CMK (cell line): Measurements from ENCODE around the gene CIRBP.

Source experiments
- DNase-seq: peaks from one replicate; pipeline ENCODE4 v3.0.0-alpha.2; 2010; ENCODE audit warnings: low read depth

CIRBP gene

GRCh38 chr19:1280636-1281568 is 11.8 kb downstream of the CIRBP start:
- DNase-seq, result no peak

- no peak for DNase-seq
These were observed 12.6 kb downstream of the CIRBP start for GRCh38 chr19:1281569-1282287.

GRCh38 chr19:1282588-1283206 is 13.6 kb downstream of the CIRBP start:
- DNase-seq, result no peak

- DNase-seq, result no peak
These were observed 14.2 kb downstream of the CIRBP start for GRCh38 chr19:1283207-1283916.

GRCh38 chr19:1283917-1284292 is 14.8 kb downstream of the CIRBP start:
- DNase-seq, result no peak

GRCh38 chr19:1284293-1284978 is 15.3 kb downstream of the CIRBP start:
- DNase-seq, result no peak

GRCh38 chr19:1284979-1285736 is 16.0 kb downstream of the CIRBP start:
- DNase-seq, result no peak

GRCh38 chr19:1285737-1286360 is 16.7 kb downstream of the CIRBP start, which contains the start of gene EFNA2:
Gene EFNA2 (plus strand): TSS chr19:1285873. CDS start chr19:1286169, 296 bp downstream.
- no peak for DNase-seq

- no peak for DNase-seq
These were observed 17.6 kb downstream of the CIRBP start for GRCh38 chr19:1286487-1287353.

GRCh38 chr19:1287354-1288225 is 18.5 kb downstream of the CIRBP start:
- DNase-seq, result no peak

- no peak for DNase-seq
These were observed 19.1 kb downstream of the CIRBP start for GRCh38 chr19:1288226-1288612.

GRCh38 chr19:1288833-1289685 is 19.9 kb downstream of the CIRBP start:
- no peak for DNase-seq

- DNase-seq, result no peak
These were observed 20.5 kb downstream of the CIRBP start for GRCh38 chr19:1289686-1290025.

- DNase-seq, result no peak
These were observed 21.1 kb downstream of the CIRBP start for GRCh38 chr19:1290196-1290702.

- no peak for DNase-seq
These were observed 21.8 kb downstream of the CIRBP start for GRCh38 chr19:1290703-1291651.
